GM21447 (cell line): Measurements from ENCODE around the gene XPC.
"Not testable (repeated sequence)": the region's sequence is repeated elsewhere in the genome, so short reads cannot be mapped to it uniquely, and the experiment has no call there.

Experiments
- ATAC-seq: cut with Tn5 transposase; IDR thresholded peaks from one replicate; pipeline ENCODE4 v1.9.1; 2021; ENCODE audit not compliant: unreplicated experiment

XPC gene

GRCh38 chr3:14122301-14122700 lies 56.1 kb downstream of the XPC start:
- ATAC-seq = no peak

- ATAC-seq = no peak
These were observed 56.5 kb downstream of the XPC start for GRCh38 chr3:14121859-14122258.

GRCh38 chr3:14120921-14121448 lies 57.4 kb downstream of the XPC start:
- not testable (repeated sequence) for ATAC-seq

- no peak for ATAC-seq
These were observed 58.1 kb downstream of the XPC start for GRCh38 chr3:14120111-14120920.

GRCh38 chr3:14119651-14120050 lies 58.8 kb downstream of the XPC start:
- no peak for ATAC-seq

GRCh38 chr3:14118400-14119381 lies 59.7 kb downstream of the XPC start:
- no peak for ATAC-seq

GRCh38 chr3:14117468-14118399 lies 60.7 kb downstream of the XPC start:
- ATAC-seq = no peak

GRCh38 chr3:14113965-14114635 lies 64.3 kb downstream of the XPC start:
- no peak for ATAC-seq

GRCh38 chr3:14110699-14111098 lies 67.7 kb downstream of the XPC start:
- ATAC-seq = no peak

- not testable (repeated sequence) for ATAC-seq
These were observed 68.6 kb downstream of the XPC start for GRCh38 chr3:14109821-14110220.

- no peak for ATAC-seq
These were observed 80.6 kb downstream of the XPC start for GRCh38 chr3:14097616-14098391.

- no peak for ATAC-seq
These were observed 81.7 kb downstream of the XPC start for GRCh38 chr3:14096742-14097141.
